Measurements from ENCODE around the gene ECEL1.

DNA sequence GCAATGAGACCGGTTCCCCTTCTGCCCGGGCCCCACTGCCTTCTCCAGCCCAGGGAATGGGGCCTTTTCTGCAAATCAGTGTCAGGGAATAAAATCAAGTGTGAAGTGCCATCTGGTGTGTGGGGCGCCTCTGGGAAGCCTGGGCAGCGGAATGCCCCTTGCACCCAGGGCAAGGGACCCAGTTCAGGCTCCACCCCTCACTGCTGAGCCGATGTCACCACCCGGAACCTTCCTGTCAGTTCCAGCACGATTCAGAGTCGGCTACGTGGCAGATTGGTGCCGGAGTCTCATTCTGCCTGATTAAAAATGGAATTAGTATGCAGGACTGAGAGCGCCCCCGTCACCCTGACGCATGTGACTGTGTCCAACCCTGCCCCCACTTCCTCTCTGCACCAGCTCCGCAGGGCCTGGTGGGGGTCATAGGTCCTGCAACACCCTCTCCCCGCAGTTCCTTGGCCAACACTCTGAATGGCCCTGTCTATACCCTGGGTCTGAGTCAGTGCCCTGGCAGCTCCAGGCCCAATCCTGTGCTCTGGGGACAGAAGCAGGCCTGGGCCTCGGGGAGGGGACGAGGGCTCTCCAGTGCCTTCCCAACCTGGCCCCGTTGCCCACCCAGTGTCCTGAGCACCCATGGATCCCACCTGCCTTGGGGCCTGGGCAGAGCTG, 39.9 kb downstream of the ECEL1 start:
- no peak for TF ChIP-seq CTCF (IDR thresholded peaks at IDR 0.05)
- no peak for TF ChIP-seq POLR2A (IDR thresholded peaks at IDR 0.05)

Data from uterus (tissue), 2 donors.